ENCODE measurements around the gene CHI3L2.

GRCh38 chr1:111267801-111268508 lies 40.4 kb downstream of the CHI3L2 start:
- TF ChIP-seq CTCF (IDR thresholded peaks at IDR 0.05) (no peak), POLR2A (IDR thresholded peaks at IDR 0.05) (no peak), POLR2AphosphoS5 (IDR thresholded peaks at IDR 0.05) (no peak), EP300 (IDR thresholded peaks at IDR 0.05) (no peak)

Measured in upper lobe of left lung (tissue), 4 donors.